GM12878 (cell line): Measurements from ENCODE around the gene CLIP1.

Experiments
- BRCA1 ChIP-seq: IDR thresholded peaks from 2 replicates; pipeline ENCODE4 v1.6.1; 2011; ENCODE audit warnings: low read depth, low read length, improper control_type of control experiment
- CBX5 ChIP-seq: sonication (generic); IDR thresholded peaks from 2 replicates; pipeline ENCODE4 v1.6.1; 2016; ENCODE audit warnings: low read depth, moderate library complexity, mild to moderate bottlenecking, inconsistent platforms
- CEBPB ChIP-seq, 2 experiments: fragments of 150-350 bp in 1 of 2; IDR thresholded peaks; 2 replicates each; pipeline ENCODE4 v1.6.1; 2012 to 2014; ENCODE audit warnings: low read depth in 2 of 2, low read length in 2 of 2, borderline replicate concordance in 1 of 2, inconsistent platforms in 1 of 2
- CHD4 ChIP-seq: fragments of 200-600 bp; sonication (generic); IDR thresholded peaks from 2 replicates; pipeline ENCODE4 v1.6.1; 2016; ENCODE audit warnings: mild to moderate bottlenecking
- HDAC6 ChIP-seq: fragments of 200-600 bp; sonication (generic); IDR thresholded peaks from one replicate; pipeline ENCODE4 v1.8.0; 2017; ENCODE audit warnings: antibody characterized with exemption; ENCODE audit not compliant: unreplicated experiment
- MXI1 ChIP-seq: fragments of 150-350 bp; IDR thresholded peaks from 2 replicates; pipeline ENCODE4 v1.6.1; 2011; ENCODE audit warnings: low read depth, mild to moderate bottlenecking, inconsistent platforms, low read length, improper control_type of control experiment
- MYC ChIP-seq: IDR thresholded peaks from 2 replicates; pipeline ENCODE4 v1.6.1; 2011; ENCODE audit warnings: mild to moderate bottlenecking, low read length, moderate library complexity, inconsistent platforms; ENCODE audit not compliant: insufficient read depth, insufficient replicate concordance, insufficient read length, severe bottlenecking
- POLR2A ChIP-seq: IDR thresholded peaks from 2 replicates; pipeline ENCODE4 v1.6.1; 2011; ENCODE audit warnings: low read depth, mild to moderate bottlenecking, low read length
- SIN3A ChIP-seq: IDR thresholded peaks from 2 replicates; pipeline ENCODE4 v1.6.1; 2012; ENCODE audit warnings: low read depth, low read length, improper control_type of control experiment
- TCF12 ChIP-seq: IDR thresholded peaks from 2 replicates; pipeline ENCODE4 v1.6.1; 2011; ENCODE audit warnings: low read depth, mild to moderate bottlenecking, low read length
- TF ChIP-seq, protein P1 (sequence below), 3 experiments: IDR thresholded peaks in 2 of 3; conservative IDR thresholded peaks in 1 of 3; 2 replicates each; pipeline ENCODE4 v1.5.1; 2011; ENCODE audit warnings: low read depth in 3 of 3, low read length in 3 of 3, mild to moderate bottlenecking in 3 of 3, control low read depth in 2 of 3, moderate library complexity in 2 of 3, inconsistent platforms in 1 of 3, mixed read lengths in 1 of 3; ENCODE audit not compliant: control insufficient read depth in 2 of 3, insufficient read depth in 1 of 3; ENCODE audit errors: extremely low read depth in 1 of 3
- TF ChIP-seq, protein P2 (sequence below): IDR thresholded peaks from 2 replicates; pipeline ENCODE4 v1.6.1; 2011; ENCODE audit warnings: low read depth, low read length, improper control_type of control experiment, borderline replicate concordance
- TF ChIP-seq, protein P3 (sequence below): fragments of 450-650 bp; IDR thresholded peaks from 2 replicates; pipeline ENCODE4 v1.6.1; 2017; ENCODE audit warnings: mild to moderate bottlenecking

DNA sequence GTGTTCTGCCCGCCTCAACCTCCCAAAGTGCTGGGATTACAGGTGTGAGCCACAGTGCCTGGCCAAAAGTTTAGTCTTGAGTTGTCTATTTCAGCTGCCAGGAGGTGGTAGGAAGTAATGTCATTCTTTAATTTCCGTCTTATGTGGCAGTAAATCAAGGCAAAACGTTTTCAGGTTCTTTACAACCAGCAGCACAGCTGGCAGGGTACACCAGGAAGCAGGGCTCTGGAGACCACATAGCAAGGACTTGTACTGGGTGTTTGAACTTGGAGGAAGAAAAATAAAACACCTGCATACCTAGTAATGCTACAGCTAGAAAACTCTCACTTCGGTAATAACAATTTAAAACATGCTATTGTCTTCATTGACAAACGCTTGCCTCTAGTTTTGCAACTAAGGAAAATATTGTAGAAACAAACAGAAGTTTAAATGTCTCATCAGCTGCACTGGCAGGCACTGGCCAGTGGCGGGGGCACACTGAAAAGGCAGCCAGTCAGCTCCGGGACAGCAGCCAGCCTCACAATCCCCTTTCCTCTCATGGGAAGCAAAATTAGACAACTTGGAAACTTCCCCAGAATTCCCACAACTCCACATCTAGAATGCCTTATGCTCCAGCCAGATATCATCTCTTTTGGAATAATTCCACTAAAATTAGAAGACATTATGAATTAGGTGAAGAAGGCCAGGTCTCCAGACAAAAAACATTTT is 72.2 kb downstream of the CLIP1 start:
- no peak for TF ChIP-seq POLR2A
- TF ChIP-seq, protein P1, sequence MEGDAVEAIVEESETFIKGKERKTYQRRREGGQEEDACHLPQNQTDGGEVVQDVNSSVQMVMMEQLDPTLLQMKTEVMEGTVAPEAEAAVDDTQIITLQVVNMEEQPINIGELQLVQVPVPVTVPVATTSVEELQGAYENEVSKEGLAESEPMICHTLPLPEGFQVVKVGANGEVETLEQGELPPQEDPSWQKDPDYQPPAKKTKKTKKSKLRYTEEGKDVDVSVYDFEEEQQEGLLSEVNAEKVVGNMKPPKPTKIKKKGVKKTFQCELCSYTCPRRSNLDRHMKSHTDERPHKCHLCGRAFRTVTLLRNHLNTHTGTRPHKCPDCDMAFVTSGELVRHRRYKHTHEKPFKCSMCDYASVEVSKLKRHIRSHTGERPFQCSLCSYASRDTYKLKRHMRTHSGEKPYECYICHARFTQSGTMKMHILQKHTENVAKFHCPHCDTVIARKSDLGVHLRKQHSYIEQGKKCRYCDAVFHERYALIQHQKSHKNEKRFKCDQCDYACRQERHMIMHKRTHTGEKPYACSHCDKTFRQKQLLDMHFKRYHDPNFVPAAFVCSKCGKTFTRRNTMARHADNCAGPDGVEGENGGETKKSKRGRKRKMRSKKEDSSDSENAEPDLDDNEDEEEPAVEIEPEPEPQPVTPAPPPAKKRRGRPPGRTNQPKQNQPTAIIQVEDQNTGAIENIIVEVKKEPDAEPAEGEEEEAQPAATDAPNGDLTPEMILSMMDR (IDR thresholded peaks at IDR 0.05 in 2 of 3, conservative IDR thresholded peaks at IDR 0.05 in 1 of 3; ENCODE audit: control insufficient read depth in 2 of 3, extremely low read depth in 1 of 3, insufficient read depth in 1 of 3, low read depth in 3 of 3, low read length in 3 of 3) = no peak
- TF ChIP-seq MYC = no peak
- TF ChIP-seq, protein P2, sequence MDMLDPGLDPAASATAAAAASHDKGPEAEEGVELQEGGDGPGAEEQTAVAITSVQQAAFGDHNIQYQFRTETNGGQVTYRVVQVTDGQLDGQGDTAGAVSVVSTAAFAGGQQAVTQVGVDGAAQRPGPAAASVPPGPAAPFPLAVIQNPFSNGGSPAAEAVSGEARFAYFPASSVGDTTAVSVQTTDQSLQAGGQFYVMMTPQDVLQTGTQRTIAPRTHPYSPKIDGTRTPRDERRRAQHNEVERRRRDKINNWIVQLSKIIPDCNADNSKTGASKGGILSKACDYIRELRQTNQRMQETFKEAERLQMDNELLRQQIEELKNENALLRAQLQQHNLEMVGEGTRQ = no peak
- no peak for TF ChIP-seq HDAC6
- TF ChIP-seq MXI1 = no peak
- TF ChIP-seq, protein P3, sequence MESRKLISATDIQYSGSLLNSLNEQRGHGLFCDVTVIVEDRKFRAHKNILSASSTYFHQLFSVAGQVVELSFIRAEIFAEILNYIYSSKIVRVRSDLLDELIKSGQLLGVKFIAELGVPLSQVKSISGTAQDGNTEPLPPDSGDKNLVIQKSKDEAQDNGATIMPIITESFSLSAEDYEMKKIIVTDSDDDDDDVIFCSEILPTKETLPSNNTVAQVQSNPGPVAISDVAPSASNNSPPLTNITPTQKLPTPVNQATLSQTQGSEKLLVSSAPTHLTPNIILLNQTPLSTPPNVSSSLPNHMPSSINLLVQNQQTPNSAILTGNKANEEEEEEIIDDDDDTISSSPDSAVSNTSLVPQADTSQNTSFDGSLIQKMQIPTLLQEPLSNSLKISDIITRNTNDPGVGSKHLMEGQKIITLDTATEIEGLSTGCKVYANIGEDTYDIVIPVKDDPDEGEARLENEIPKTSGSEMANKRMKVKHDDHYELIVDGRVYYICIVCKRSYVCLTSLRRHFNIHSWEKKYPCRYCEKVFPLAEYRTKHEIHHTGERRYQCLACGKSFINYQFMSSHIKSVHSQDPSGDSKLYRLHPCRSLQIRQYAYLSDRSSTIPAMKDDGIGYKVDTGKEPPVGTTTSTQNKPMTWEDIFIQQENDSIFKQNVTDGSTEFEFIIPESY = no peak
- no peak for TF ChIP-seq CHD4
- TF ChIP-seq SIN3A = no peak
- TF ChIP-seq CBX5 = no peak
- no peak for TF ChIP-seq CEBPB (IDR thresholded peaks at IDR 0.05; ENCODE audit: borderline replicate concordance in 1 of 2, low read depth in 2 of 2, low read length in 2 of 2)
- TF ChIP-seq BRCA1 = no peak
- no peak for TF ChIP-seq TCF12
